ENCODE data around the gene SMIM26.
A peak's percentile ranks its signal among the peaks of the same experiment; 100 is the strongest.

The SMIM26 gene

DNA sequence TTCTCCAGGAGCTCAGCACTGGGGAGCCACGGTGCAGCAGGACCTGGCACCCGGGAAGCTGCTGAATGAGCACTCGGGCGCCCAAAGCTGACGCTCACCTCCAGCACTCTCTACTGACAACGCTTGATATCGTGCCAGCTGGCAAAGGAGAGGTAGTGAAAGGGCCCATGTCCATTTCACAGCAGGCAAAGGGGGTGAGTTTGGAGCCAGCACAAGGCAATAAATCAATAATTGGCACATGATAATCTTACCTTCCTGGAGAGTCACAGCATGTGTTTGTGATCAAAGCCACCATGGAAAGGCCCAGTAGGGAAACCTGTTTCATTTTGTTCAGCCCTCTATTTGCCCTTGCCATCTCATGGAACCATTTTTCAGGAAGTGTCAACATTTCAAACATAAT is 23.3 kb upstream of the SMIM26 start:
- H3K27ac Mint-ChIP-seq, result peak overlapping the region; percentile 54
- no peak for DNase-seq (ENCODE audit: low spot score in 2 of 2)
- H3K27me3 Mint-ChIP-seq, result no peaks in the 10 kb centered on the region

DNA sequence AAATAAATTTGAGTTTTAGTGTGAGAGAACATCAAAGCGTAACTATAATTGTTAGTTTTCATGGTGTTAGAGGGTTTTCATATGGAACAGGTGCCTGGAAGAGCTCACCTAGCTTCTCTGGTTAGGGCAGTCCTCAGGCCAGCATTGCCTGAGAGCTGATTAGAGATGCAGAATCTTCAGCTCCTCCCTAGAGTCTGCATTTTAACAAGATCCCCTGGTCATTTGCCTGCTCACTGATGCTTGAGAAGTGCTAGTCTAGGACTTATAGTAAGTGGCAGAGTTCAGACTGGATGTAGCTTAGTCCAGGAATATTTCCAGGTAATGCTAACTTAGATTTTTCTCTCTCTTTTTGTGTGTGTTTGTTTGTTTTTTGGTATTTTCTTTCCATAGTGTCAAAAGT is 21.7 kb upstream of the SMIM26 start:
- no peak overlapping the region for H3K27ac Mint-ChIP-seq

More for the DNA sequence above, 23.3 kb upstream of the SMIM26 start:
- Mint-ChIP-seq H3K4me1 (no peaks in the 10 kb centered on the region), H3K36me3 (peaks cover 48% of the 10 kb centered on the region), H3K4me3 (no peak overlapping the region), H3K9me3 (no peaks in the 10 kb centered on the region)
- no peak for ATAC-seq (ENCODE audit: low read depth)

DNA sequence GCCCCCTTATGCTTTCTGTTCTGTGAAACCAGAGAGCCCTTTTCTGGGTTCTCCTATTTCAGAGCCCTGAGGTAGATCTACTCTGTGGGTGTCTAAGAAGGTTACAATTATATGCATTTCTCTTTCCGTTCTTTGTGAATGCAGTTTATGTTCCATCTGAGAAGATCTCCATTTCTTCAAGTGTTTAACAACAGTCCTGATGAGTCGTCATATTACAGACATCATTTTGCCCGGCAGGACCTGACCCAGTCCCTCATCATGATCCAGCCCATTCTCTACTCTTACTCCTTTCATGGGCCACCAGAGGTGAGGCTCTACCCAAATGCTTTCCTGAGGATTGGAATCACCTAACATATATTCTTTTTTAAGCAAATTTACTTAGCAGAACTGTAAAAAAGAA is 18.8 kb upstream of the SMIM26 start:
- DNase-seq (ENCODE audit: low spot score in 2 of 2), result no peak
- no peaks in the 10 kb centered on the region for H3K9me3 Mint-ChIP-seq
- peak overlapping the region; percentile 43 for H3K27ac Mint-ChIP-seq
- H3K36me3 Mint-ChIP-seq, result peaks cover 38% of the 10 kb centered on the region
- H3K27me3 Mint-ChIP-seq, result no peaks in the 10 kb centered on the region
- no peak for ATAC-seq (ENCODE audit: low read depth)
- no peak overlapping the region for H3K4me3 Mint-ChIP-seq
- H3K4me1 Mint-ChIP-seq, result no peaks in the 10 kb centered on the region

More for the DNA sequence above, 21.7 kb upstream of the SMIM26 start:
- ATAC-seq (ENCODE audit: low read depth) (no peak), DNase-seq (ENCODE audit: low spot score in 2 of 2) (no peak)
- H3K4me3 Mint-ChIP-seq, result no peak overlapping the region
- H3K9me3 Mint-ChIP-seq, result no peaks in the 10 kb centered on the region
- no peaks in the 10 kb centered on the region for H3K27me3 Mint-ChIP-seq
- H3K4me1 Mint-ChIP-seq, result no peaks in the 10 kb centered on the region
- H3K36me3 Mint-ChIP-seq, result peaks cover 45% of the 10 kb centered on the region

DNA sequence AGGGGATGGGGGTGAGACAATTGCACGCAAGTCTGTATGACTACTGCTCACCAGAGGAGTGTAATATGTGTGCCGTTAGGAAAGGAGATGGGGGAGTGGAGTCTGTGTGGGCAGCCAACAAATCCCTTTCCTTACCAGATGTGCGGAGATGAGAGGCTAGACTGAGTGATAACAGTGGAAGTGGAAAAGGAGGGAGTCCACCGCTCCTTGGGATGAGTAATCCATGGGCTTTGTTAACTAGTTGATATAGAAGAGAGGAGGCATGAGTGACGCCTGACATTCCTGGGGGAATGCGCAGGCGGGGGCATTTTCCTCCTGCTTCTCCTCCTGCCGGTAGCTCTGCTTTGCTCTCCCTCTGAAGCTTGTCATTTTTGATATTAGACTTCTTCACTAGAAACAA is 13.5 kb upstream of the SMIM26 start:
- DNase-seq (ENCODE audit: low spot score in 2 of 2) (no peak), ATAC-seq (ENCODE audit: low read depth) (no peak)
- peaks cover 39% of the 10 kb centered on the region for H3K36me3 Mint-ChIP-seq
- no peak overlapping the region for H3K27ac Mint-ChIP-seq
- H3K4me1 Mint-ChIP-seq, result no peaks in the 10 kb centered on the region
- no peak overlapping the region for H3K4me3 Mint-ChIP-seq
- H3K27me3 Mint-ChIP-seq, result no peaks in the 10 kb centered on the region
- H3K9me3 Mint-ChIP-seq, result no peaks in the 10 kb centered on the region

DNA sequence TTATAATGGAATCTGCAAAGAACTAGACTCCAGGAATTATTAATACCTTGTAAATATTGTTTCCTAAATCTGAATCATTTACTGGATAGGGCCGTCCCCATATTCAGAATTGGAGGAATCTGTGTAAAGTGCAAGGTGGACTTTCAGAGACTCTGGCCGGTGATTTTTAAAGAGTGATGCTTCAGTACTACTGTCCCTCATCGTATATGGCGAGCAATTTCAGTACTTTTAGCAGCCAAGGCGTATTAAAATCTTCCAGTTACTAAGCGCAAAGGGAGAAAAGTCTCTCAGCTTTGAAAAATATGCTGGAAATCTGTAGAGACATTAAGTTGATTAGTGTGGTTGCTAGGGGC is 483 bp downstream of the SMIM26 start:
- peak overlapping the region; percentile 99 for H3K4me3 Mint-ChIP-seq
- H3K36me3 Mint-ChIP-seq, result peaks cover 17% of the 10 kb centered on the region
- peak overlapping the region; percentile 99 for H3K27ac Mint-ChIP-seq
- H3K4me1 Mint-ChIP-seq, result peaks cover 17% of the 10 kb centered on the region
- peaks cover 5% of the 10 kb centered on the region for H3K9me3 Mint-ChIP-seq
- DNase-seq (ENCODE audit: low spot score in 2 of 2), result no peak
- ATAC-seq (ENCODE audit: low read depth), result no peak
- H3K27me3 Mint-ChIP-seq, result no peaks in the 10 kb centered on the region

DNA sequence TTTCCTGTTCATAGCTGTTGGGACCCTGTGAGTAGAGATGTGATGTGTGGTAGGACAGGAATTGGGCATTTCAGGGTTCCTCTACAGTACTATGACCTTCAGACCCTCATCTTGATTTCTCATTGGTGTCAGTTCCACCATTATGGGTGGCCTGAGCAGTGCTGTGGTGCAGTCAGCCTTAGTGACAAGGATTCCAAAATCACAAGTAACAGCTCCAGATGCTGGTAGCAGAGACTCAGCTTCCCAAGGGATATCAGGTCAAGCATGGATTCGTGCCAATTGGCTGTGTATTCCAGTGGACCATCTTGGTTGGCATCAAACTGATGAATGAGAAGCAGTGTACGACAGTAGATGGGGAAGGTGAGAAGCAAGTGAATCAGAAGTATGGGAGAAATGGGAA is 3.8 kb downstream of the SMIM26 start:
- Mint-ChIP-seq H3K27ac (peak overlapping the region; percentile 49), H3K27me3 (no peaks in the 10 kb centered on the region), H3K4me3 (no peak overlapping the region), H3K9me3 (peaks cover 5% of the 10 kb centered on the region), H3K36me3 (peaks cover 19% of the 10 kb centered on the region), H3K4me1 (peaks cover 17% of the 10 kb centered on the region)
- ATAC-seq (ENCODE audit: low read depth), result no peak
- DNase-seq (ENCODE audit: low spot score in 2 of 2), result no peak

DNA sequence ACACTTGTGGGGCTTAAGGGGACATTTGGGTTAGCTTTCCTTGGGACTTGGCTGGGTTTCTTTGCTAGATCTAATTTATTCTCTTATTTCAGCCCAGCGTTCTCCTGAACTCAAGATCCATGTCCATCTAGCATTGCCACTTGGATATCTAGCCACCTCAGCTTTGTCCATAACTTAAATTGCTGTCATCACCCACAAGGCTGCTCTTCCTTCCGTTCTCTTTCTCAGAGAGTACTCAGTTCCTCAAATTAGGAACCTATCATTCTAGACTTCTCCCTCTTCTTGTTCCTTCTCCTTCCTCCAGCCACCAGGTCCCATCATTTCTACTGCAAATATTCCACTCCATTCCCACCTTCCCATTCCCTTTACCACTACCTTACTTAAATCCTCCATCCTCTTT is 4.3 kb downstream of the SMIM26 start:
- no peaks in the 10 kb centered on the region for H3K27me3 Mint-ChIP-seq

DNA sequence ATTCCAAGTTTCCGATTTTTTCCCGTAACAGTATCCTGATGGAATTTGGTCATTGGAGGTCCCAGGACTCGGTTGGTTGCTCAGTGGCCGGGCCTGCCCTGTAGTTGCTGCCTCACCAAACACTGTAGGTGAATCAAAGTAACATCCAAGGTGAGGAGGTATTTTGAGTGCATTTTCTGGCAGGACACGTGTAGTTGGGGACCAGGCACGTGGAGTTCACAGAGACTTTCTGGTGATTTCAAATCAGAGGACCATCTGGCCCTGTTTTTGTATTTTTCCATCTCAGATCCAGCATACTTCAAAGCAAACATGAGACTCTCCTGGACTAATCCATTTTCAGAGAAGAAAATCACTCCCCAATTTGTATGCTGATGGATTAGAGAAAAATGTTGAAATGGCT is 10.7 kb downstream of the SMIM26 start:
- peaks cover 5% of the 10 kb centered on the region for H3K27me3 Mint-ChIP-seq
- H3K4me3 Mint-ChIP-seq, result no peak overlapping the region
- H3K27ac Mint-ChIP-seq, result no peak overlapping the region
- ATAC-seq (ENCODE audit: low read depth), result no peak
- peaks cover 2% of the 10 kb centered on the region for H3K36me3 Mint-ChIP-seq
- H3K9me3 Mint-ChIP-seq, result no peaks in the 10 kb centered on the region
- no peak for DNase-seq (ENCODE audit: low spot score in 2 of 2)
- H3K4me1 Mint-ChIP-seq, result no peaks in the 10 kb centered on the region

More for the DNA sequence above, 4.3 kb downstream of the SMIM26 start:
- Mint-ChIP-seq H3K4me3 (no peak overlapping the region), H3K36me3 (peaks cover 19% of the 10 kb centered on the region), H3K27ac (no peak overlapping the region), H3K9me3 (peaks cover 5% of the 10 kb centered on the region), H3K4me1 (peaks cover 16% of the 10 kb centered on the region)
- DNase-seq (ENCODE audit: low spot score in 2 of 2), result no peak
- no peak for ATAC-seq (ENCODE audit: low read depth)

DNA sequence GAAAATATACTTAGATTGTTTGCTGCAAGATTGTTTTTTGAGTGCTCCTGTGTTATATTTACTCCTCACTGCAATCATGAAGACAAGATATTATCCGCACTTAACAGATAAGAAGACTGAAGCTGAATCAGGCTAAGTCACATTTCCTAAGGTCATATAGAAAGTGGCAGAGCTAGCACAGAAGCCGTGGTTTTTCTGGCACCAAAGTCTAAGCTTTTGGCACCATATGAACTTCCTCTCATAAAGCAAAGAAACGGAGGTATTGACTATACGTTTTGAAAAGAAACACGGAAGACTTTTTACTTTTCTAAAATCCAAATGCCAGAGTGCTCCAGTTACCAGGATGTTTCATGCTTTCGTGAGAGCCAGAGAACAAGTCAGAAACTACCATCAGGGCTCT is 11.3 kb downstream of the SMIM26 start:
- ATAC-seq (ENCODE audit: low read depth), result no peak

DNA sequence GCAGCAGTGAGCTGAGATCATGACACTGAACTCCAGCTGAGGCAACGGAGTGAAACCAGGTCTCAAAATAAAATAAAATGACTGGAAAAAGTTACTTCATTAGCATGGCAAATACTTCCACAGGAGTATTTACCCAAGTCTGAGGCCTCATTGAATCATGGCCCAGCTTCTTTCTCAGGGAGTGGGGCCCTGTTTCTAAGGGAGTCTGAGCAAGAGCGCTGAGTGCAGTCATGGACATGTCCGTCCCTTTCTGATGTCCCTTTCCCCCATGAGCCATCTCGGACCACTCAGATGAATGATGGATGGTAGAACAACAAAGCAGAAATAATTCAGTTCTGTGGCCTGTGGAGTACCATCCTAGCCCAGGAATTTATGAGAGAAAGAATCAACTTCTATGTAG is 12.8 kb downstream of the SMIM26 start:
- no peak overlapping the region for H3K4me3 Mint-ChIP-seq
- no peaks in the 10 kb centered on the region for H3K9me3 Mint-ChIP-seq
- DNase-seq (ENCODE audit: low spot score in 2 of 2) (no peak), ATAC-seq (ENCODE audit: low read depth) (no peak)
- no peak overlapping the region for H3K27ac Mint-ChIP-seq
- no peaks in the 10 kb centered on the region for H3K36me3 Mint-ChIP-seq
- peaks cover 11% of the 10 kb centered on the region for H3K27me3 Mint-ChIP-seq
- no peaks in the 10 kb centered on the region for H3K4me1 Mint-ChIP-seq

More for the DNA sequence above, 11.3 kb downstream of the SMIM26 start:
- Mint-ChIP-seq H3K27me3 (peaks cover 5% of the 10 kb centered on the region), H3K27ac (no peak overlapping the region), H3K4me3 (no peak overlapping the region), H3K4me1 (no peaks in the 10 kb centered on the region), H3K36me3 (no peaks in the 10 kb centered on the region), H3K9me3 (no peaks in the 10 kb centered on the region)
- no peak for DNase-seq (ENCODE audit: low spot score in 2 of 2)

DNA sequence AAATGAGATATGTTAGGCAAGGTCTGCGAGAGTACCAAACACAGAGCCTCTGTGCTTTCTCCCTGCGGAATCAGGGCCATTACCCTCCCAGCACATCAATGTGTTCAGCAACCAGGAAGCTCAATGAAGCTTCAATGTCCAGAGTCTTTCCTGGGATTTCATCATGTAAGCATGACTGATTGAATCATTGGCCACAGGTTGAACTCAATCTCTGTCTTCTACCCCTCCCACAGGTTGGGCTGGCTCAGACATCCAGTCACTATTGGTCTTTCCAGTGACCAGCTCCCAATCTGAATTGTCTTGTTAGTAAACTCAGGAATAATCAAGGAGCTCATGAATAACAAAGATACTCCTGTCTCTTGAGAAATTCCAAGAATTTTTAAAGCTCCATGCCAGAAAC is 17.9 kb downstream of the SMIM26 start:
- DNase-seq (ENCODE audit: low spot score in 2 of 2), result no peak
- H3K9me3 Mint-ChIP-seq, result no peaks in the 10 kb centered on the region
- H3K27me3 Mint-ChIP-seq, result peaks cover 11% of the 10 kb centered on the region
- no peak overlapping the region for H3K4me3 Mint-ChIP-seq
- no peaks in the 10 kb centered on the region for H3K36me3 Mint-ChIP-seq
- no peak for ATAC-seq (ENCODE audit: low read depth)
- H3K27ac Mint-ChIP-seq, result no peak overlapping the region
- peaks cover 13% of the 10 kb centered on the region for H3K4me1 Mint-ChIP-seq

DNA sequence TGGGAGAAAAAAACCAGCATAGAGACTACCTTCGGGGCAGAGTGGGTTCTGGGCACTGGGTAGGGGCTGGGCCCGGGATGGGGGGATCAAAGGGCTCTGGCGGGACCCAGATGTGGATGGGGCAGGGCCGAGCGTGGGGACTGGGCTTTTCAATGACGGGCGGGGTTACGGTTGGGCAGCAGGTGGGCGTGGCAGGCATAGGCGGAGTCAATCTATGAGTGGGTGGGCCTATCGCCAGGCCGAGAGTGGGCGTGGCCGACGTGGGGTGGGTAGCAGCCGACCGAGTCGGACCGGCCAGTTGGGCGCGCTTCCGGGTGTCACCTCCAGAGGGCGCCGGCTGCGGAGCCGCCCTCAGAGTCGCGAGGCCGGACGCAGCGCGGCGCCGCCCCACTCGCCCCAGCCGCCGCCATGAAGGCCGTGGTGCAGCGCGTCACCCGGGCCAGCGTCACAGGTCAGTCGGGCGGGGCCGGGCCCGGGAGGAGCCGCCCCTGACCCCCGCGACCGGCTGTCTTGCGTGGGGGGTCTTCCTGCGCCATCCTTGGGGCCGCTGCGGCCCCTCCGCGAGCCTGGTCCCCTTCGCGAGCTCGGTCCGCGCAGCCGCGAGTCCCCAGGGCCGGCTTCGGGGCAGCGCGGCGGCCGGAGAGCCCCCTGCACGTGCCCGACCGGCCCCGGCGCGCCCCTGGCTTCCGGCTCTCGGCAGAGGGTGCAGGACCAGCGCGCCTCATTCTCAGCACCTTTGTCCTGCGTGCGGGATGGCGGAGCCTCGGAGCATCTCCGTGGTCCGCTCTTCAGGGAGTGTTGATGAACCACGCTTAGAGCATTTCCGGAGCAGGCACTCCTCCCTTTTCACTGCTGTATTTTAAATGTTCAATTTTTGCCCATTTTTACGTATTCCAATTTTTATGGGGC is 20.7 kb downstream of the SMIM26 start, which contains the start of gene DTD1:
Gene DTD1, plus strand, starts transcription at position 390 of the 909 bp plus-strand sequence. Its CDS starts 19 bp downstream, at position 409.
- Mint-ChIP-seq H3K27me3 (peaks cover 6% of the 10 kb centered on the region), H3K9me3 (no peaks in the 10 kb centered on the region), H3K4me1 (peaks cover 13% of the 10 kb centered on the region), H3K27ac (peak within 1 kb of the TSS; percentile 93), H3K4me3 (peak within 1 kb of the TSS; percentile 90), H3K36me3 (no peaks in the 10 kb centered on the region)
- peak; percentile 86 for ATAC-seq (ENCODE audit: low read depth)
- peak; percentile 83 to 88 for DNase-seq (ENCODE audit: low spot score in 2 of 2)

DNA sequence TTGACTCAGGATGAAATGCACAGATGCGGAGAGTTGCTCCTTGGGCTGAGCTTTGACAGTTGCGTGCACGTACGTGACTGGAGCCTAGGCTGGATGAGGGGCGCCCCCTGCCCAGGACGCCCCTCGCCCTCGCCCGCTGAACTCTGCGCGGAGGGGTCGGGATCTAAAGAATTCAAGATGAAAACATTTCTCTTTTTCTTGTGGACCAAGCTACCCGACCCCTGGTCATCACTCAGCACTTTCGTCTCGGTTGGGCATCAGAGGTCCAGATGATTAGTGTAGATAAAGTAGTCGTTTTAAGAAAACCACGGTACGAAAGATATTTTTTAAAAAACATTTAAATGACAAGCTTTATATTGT is 21.3 kb downstream of the SMIM26 start:
- Mint-ChIP-seq H3K4me3 (peak overlapping the region; percentile 88), H3K27me3 (peaks cover 6% of the 10 kb centered on the region), H3K36me3 (no peaks in the 10 kb centered on the region), H3K9me3 (no peaks in the 10 kb centered on the region), H3K27ac (peak overlapping the region; percentile 93), H3K4me1 (peaks cover 13% of the 10 kb centered on the region)
- DNase-seq (ENCODE audit: low spot score in 2 of 2), result no peak
- ATAC-seq (ENCODE audit: low read depth), result no peak

DNA sequence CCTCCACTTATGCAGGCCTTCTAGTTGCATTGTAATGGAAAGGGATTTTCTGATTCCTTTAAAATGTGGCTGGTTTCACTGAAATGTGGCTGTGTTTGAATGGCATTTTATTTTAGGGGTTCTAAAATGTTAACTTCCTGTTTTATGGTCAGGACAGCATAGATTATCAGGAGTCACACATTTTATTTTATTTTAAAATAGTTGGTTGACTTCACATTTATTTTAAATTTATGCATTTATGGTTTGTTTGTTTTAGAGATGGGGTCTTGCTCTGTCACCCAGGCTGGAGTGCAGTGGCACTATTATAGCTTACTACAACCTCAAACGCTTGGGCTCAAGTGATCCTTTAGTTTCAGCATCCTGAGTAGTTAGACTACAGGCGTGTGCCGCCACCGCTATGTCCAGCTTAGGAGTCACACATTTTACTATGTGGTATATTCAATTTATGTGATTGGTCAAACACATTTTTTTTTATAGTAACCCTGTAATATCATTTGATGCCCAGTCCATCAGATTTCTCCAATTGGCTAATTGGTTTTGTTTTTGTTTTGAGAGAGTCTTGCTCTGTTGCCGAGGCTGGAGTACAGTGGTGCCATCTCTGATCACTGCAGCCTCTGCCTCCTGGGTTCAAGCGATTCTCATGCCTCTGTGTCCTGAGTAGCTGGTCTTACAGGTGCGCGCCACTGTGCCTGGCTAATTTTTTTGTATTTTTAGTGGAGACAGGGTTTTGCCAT is 22.9 kb downstream of the SMIM26 start:
- Mint-ChIP-seq H3K4me1 (peaks cover 13% of the 10 kb centered on the region), H3K4me3 (no peak overlapping the region), H3K27ac (peak overlapping the region; percentile 93), H3K27me3 (no peaks in the 10 kb centered on the region), H3K36me3 (peaks cover 4% of the 10 kb centered on the region), H3K9me3 (no peaks in the 10 kb centered on the region)
- no peak for DNase-seq (ENCODE audit: low spot score in 2 of 2)
- no peak for ATAC-seq (ENCODE audit: low read depth)

All from memory B cell (primary cell).